Right kidney (tissue), 1 donor: ENCODE data around the gene RTN4RL2.
A peak's percentile ranks its signal among the peaks of the same experiment; 100 is the strongest.

ENCODE experiments used
- DNase-seq: peaks from one replicate; pipeline ENCODE4 v3.0.0-alpha.2; 2016

RTN4RL2 gene

DNA sequence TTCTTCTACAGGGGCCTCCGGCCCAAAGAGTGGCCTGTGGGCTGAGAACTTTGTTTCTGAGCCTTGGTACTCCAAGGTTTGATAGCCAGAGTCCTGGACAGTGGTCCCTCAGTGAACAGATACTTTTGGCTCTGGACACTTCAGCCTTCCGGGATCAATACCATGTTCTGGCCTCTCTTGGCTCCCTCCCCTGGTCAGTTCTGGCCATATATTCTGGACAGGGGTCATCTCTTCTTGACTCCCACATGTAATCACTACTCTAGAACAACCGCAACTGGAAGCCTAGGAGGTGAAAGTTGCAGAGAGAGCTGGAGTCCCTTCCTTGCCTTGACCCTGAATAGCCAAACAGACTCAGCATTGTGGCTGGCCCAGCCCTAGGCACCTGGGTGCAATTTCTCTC lies 2.3 kb downstream of the RTN4RL2 start:
- DNase-seq = no peak

DNA sequence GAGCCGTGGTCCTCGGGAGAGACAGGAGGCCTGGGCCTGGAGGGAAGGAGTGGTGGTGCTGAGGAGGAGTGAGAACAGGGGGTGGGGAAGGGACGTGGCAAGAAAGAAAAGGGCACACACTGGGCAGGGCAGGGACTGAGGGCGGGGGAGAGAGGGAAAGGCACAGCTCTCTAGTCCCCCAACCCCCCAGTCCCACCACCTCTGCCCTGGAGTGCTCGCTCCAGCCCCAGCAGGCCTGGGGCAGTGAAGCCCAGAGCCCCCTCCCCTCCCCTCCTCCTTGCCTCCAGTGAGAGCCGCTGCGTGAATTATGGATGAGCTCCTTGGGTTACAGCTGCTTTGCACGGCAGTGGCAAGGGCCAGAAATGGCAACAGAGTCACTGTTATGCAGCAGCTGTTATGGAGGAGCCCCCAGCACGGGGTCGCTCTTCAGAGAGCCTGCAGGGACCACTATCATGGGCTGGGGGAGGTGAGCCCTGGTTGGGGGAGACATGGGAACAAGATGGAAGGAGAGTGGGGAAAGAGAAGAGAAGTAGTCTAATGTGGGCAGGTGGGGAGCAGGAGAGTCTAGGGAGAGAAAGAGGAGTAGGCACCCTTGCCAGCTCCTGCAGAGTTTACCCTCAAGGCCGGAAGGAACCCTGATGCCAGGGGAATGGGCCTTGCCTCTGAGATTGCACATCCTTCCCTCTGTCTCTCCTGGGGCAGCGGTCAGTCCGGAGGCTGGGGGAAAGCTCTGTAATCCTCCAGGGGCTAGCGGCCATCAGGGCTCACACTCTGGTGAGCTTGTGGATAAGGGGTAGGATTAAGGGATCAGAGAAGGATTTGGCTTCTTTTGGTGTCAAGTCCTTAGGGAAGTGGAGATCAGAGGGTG lies 3.6 kb downstream of the RTN4RL2 start:
- peak; percentile 12 for DNase-seq

DNA sequence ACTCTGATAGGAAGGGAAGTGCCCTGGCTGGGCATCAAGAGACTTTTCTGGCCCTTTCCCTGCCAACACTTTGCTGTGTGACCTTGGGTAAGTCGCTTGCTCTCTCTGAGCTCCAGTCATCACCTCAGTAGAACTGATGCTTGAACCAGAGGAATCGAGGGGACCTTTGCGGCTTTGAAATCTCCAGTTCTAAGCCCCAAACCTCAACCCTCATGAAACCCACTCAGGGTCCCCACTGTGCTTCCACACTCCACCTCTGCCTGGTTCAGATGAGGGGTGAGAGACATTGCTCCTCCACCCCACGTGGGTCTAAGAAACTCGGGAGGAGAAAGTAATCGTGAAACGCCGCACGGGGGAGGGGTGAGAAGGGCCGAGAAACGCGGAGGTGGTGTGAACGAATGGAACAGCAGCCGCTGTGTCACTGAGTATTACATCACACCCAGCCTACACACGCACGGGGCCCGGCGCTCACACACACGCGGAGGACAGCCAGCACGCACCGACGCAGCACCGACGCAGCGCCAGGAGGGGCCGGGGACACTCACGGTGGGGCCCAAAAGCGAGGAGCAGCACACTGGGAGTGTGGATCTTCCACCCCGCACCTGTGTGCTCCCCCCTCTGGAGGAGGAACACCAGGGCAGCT lies 4.3 kb downstream of the RTN4RL2 start:
- DNase-seq = no peak

DNA sequence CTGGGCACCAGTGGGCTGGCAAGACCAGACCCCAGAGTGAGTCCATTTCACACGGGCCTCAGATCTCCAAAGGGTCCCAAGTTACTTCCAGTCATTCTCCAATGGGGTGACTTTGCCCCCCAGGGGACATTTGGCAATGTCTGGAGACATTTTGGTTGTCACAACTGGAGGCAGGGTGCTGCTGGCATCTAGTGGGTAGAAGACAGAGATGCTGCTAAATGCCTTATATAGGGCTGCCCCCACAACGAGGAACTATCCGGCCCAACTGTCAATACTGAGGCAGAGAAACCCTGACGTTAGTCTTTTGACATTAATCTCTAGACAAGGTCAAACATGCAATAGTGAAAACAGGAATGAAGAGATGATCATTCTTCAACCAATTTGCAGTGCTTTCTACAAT lies 6.4 kb downstream of the RTN4RL2 start:
- no peak for DNase-seq

DNA sequence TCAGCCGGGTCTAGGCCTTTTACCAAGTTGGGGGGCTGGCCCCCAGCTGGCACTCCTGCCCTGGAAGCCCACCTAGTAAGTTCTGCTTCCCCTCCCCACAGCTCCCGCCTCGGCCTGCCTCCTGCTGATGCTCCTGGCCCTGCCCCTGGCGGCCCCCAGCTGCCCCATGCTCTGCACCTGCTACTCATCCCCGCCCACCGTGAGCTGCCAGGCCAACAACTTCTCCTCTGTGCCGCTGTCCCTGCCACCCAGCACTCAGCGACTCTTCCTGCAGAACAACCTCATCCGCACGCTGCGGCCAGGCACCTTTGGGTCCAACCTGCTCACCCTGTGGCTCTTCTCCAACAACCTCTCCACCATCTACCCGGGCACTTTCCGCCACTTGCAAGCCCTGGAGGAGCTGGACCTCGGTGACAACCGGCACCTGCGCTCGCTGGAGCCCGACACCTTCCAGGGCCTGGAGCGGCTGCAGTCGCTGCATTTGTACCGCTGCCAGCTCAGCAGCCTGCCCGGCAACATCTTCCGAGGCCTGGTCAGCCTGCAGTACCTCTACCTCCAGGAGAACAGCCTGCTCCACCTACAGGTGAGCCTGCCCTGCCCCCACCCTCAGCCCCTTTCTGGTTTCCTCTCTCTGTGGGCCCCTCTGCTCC lies 7.3 kb downstream of the RTN4RL2 start:
- no peak for DNase-seq

DNA sequence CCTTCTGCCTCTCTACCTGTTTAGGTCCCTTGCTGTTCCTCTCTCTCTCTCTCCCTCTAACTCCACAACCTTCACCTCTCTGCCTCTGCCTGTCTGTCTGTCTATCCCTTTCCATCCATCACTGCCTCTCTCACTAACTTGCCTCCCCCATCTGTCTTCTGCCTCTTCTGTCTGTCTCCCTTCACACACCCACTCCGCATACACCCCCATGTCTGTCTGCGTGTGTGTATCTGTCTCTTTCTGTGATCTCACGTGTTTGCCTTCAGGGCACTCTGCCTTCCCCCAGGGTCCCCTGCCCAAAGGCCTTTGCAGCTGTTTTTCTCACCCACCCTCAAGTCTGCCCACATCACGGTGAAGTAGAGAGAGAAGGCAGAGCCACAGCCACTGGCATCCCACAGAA lies 7.9 kb downstream of the RTN4RL2 start:
- DNase-seq = no peak

DNA sequence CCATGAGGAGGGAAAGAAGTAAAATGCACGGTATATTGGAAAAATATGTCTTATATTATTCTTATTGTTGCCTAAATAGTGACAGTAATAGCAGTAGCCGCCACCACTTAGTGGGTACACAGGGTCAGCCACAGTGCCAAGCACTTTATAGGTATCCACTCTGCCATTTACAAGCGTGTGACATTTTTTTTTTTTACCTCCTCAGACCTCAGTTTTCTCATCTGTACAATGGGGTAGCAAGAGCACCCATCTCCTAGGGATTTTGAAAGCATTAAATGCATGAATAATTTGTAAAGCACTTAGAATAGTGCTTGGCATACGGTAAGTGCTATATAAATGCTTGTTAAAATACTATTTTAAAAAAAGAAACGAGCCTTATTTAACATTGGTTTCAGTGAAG lies 8.9 kb downstream of the RTN4RL2 start:
- DNase-seq = no peak

DNA sequence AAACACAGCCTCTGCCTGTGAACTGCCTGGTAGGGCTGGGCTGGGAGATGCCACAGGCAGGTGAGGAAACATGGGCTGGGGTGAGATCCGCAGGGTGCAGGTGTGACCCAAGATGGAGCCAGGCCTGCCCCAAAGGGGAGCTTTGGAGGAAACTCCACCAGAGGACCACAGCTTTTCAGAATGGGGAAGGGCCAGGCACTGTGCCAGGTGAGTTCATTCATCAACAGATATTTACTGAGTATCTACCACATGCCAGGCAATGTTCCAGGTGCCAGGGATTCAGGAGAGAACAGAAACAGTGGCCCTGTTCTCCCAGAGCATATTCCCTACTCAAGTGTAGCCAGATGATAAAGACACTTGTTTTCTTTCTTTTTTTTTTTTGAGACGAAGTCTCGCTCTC lies 11.2 kb downstream of the RTN4RL2 start:
- DNase-seq = no peak

DNA sequence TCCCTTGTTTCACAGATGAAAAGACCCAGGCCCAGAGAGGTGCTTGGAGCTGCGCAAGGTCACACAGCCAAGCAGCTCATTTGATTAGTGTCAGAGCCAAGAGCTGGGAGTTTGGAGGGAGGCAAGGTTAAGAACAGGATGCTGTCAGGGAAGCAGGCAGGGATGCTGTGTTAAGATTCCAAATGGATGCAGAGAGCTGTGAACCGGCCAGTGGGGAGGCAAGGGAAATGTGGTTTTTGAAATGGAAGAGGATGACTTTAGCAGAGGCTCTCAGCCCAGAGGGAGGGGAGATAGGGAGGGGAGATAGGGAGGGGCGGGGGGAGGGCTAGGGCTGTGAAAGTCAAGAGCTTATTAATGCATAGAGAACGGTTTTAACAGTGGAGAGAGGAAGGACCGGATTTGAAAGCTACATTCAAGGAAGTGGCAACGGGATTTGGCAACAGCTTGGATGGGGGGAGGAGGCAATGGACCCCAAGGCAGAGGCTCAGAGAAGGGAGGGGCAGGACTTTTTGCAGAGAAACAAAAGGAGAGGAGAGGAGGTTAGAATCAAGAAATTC lies 13.0 kb downstream of the RTN4RL2 start:
- DNase-seq = no peak

DNA sequence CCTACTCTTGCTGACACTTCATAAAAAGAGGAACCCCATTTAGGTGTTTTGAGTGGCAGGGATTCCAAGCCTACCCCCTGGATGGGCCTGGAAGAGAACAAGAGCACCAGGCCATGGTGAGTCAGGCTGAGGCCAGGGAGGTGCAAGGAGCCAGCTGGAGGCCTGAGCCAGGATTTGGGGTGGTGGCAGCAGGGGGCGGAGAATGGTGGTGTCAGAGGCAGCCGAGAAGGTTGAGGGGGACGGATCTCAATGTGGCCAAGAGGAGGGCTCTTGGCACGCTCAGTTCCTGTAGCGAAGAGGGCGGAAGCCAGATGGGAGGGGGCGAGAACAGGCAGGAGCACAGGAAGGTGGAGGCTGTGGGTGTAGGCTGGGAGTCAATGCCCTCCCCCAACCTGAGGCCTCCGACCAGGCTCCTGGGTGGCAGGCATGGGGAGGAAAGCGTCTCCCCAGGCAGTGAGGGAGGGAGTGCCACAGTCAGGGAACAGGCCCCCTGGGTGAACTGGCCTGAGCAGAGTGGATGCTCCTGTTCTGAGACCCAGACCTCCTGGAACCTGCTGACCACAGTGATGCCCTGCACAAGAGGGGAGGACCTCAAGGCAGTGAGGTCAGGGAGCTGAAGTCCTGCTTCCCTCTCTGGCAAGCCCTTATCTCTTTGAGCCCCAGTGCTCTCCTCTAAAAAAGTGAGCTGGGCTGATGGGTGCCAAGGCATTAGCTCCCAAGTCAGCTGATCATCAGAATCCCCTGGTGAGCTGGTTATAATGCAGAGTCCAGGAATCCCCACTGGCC lies 13.9 kb downstream of the RTN4RL2 start:
- no peak for DNase-seq

DNA sequence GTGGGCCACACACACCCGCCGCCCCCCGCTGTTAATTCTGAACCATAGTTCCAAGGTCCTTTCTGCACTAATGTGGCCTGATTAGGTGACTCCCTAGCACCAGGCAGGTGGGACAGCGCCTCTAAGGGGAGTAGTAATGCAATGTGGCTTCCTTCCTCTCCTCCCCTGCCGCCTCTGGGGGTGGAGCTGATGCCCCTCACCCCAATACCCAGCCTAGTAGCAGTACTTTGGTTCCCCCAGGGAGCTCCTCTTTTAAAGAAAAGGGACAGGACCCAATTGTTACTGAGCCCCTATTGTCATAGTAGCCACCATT lies 14.4 kb downstream of the RTN4RL2 start:
- no peak for DNase-seq

DNA sequence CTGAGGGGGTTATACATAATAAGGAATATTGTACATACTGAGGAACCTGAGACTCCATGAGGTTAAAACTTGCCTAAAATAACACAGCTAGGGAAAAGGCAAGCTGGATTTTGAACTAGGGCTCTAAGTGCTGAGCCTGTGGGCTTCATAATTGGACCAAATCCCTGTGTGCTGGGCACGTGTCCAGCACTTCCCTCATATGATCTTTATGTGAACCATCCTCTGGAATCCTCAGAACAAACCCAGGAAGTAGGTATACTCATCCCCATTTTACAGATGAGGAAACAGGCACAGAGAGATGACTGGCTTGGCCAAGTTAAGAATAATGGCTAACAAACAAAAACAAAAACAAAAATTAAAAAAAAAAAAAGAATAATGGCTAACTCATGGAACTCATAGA lies 14.9 kb downstream of the RTN4RL2 start:
- DNase-seq = no peak

DNA sequence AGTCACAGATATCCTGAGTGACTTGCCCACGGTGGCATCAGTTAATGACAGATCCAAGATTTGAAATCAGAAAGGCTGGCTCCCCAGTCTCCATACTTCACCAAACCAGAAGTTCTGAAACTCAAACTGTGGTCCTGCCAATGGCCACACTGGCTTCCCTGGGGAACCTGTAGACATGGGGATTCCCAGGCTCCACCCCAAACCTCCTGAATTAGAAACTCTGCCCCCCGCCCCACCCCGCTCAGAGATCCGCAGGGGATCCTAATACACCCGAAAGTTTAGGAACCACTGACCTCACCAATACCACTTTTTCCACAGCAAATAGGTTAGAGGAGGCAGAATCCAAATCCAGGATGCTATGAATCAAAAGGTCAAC lies 15.3 kb downstream of the RTN4RL2 start:
- DNase-seq = no peak

DNA sequence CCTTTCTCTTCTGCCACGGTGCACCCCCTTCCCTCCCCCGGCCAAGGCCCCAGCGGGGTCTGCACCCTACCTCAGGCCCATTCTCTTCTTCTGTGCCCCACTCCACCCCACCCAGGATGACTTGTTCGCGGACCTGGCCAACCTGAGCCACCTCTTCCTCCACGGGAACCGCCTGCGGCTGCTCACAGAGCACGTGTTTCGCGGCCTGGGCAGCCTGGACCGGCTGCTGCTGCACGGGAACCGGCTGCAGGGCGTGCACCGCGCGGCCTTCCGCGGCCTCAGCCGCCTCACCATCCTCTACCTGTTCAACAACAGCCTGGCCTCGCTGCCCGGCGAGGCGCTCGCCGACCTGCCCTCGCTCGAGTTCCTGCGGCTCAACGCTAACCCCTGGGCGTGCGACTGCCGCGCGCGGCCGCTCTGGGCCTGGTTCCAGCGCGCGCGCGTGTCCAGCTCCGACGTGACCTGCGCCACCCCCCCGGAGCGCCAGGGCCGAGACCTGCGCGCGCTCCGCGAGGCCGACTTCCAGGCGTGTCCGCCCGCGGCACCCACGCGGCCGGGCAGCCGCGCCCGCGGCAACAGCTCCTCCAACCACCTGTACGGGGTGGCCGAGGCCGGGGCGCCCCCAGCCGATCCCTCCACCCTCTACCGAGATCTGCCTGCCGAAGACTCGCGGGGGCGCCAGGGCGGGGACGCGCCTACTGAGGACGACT lies 15.9 kb downstream of the RTN4RL2 start:
- DNase-seq = peak; percentile 67

DNA sequence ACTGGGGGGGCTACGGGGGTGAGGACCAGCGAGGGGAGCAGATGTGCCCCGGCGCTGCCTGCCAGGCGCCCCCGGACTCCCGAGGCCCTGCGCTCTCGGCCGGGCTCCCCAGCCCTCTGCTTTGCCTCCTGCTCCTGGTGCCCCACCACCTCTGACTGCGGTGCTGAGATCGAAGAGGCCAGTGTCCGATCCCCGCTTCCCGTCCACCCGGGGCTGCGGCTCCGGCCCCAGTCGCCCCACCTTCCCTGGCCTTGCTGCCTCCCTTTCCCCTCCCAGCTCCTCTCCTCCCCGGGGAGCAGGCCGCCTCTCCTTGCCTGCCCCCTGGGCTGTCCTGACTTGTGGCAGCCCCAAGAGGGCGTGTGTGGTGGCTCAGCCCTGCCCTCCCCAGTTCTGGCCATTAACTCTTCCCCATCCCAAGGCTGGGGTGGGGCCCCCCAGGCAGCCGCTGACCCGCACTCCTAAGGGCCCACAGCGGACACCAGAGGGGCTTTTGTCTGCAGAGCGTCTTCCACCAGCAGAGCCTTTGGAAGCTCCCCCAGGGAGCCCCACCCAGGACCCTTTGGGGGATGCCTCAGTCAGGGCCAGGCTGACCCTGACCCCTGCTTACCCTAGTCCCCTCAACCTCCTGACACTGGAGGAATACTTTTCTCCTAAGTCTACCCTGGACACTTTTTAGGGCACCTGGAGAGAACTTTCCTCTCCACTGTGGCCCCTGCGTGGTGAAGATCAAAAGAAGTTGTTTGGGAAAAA lies 16.6 kb downstream of the RTN4RL2 start:
- peak; percentile 61 for DNase-seq

DNA sequence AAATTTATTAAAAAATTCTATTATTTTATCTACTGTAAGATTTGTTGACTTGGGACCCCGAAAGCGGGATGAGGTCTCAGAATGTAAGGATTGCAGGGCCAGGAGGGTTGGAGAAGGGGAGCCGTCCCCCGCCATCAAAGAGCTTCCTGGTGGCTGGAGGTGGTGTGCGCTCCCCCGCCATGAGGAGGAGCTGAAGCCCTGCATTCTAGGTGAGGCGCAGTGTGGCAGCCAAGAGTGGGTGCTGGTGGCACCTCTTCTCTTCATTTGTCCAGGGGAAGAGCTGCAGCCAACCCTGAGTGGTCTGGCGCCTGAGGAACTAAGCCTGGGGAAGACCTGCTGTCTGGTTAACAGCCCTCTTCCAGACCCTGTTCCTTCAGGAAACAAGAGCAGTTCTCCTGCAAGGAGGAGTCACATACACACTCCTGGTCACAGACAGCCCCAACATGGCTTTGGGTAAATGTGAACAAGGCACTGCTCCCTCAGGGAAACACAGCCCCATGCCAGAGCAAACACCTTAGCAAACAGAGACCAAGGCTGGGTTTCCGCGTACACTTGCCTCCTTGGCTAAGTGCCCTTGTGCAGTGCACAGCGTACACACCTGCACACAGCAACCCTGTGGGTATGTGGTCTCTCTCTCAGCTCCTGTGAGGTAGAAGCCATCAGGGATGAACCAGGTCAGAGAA lies 17.3 kb downstream of the RTN4RL2 start:
- no peak for DNase-seq

DNA sequence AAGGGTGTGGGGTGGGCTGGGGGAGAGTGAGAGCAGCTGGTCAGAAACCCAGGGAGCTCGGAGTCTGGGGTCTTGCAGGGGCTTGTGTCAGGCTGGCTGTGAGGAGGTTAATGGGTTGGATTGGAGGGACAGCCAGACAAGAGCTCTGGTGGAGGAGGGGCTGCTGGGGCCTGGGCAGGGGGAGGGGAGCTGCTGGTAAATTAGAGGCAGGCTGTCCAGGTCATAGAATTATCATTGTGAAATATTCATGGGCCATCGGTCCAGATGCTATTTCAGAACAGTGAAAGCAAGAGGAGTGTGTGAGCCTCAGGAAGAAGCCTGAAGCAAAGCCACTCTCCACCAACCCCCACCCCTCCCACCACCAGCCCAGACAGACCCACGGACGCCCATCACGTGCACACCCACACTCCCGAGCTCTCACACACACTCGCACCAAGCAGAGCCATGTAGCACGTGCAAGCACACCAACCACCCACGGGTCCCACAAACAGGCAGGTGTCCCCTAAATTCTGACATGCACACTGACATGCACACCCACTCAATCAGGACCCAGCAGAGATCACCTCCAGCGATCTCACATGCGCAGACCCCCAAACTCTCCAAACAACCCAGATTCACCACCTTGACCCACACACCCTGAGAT lies 18.8 kb downstream of the RTN4RL2 start:
- DNase-seq = no peak

DNA sequence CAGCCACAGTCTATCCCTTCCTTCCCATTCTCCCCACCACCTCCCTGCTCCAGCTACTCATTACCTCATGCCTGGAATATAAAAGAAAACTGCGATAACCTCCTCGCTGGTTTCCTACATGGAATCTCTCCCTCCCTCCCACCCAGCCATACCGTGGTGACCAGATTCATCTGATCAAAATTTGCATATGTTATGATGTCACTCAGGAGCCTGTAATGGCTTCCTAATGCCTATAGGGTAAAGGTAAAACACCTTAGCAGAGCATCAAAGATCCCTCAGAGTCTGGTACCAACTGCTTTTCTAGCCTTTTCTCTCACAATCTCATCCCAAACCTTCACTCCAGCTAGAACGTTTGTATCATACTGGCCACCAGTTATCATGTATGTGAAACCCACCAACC lies 19.6 kb downstream of the RTN4RL2 start:
- DNase-seq = no peak

DNA sequence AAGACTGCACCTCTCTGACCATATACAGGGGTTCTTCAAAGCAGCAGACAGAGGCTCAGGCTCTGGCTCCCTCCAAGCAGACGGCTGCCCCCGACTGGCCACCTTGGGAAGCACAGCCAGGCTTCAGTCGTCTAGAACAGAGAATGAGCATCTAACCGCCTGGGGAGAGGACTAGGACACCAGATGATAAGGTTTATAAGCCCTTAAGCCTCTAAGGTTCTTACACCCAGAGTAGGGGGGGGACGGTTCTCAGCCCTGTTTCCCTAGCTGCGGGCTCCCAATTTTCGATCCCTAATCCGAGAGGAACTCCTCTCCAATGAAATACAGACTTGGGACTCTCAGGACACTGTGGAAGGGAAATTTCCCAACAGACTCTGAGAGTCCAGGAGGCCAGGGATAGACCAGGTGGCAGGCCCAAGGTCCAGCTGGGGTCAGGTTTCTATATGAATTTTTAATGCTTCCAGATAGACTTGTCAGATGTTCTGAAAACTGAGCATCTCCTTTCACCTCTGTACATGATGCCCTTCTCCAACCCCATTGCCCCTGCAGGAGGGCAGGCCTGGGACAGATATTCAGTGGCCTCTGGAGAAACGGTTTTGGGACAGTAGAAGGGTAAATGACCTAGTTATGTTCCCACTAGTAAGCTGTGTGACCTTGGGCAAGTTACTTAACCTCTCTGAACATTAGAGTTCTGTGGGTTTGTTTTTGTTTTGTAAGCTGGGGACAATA lies 20.2 kb downstream of the RTN4RL2 start:
- no peak for DNase-seq
